NCI-H748 (cell line): ENCODE measurements around the gene C1QTNF6.
"Not testable (repeated sequence)": the region's sequence is repeated elsewhere in the genome, so short reads cannot be mapped to it uniquely, and the experiment has no call there.

ENCODE experiments used
- DNase-seq: peaks from one replicate; lab custom pipeline; 2025; ENCODE audit not compliant: unreplicated experiment; lab: John Stamatoyannopoulos, UW

Gene C1QTNF6

GRCh38 chr22:37187891-37188761, at the start of gene C1QTNF6:
C1QTNF6 (minus strand) TSS chr22:37188247; CDS start chr22:37188213, 34 bp downstream.
- no peak for DNase-seq

- no peak for DNase-seq
These were observed 48.0 kb upstream of the C1QTNF6 start for GRCh38 chr22:37235897-37236607.

DNA sequence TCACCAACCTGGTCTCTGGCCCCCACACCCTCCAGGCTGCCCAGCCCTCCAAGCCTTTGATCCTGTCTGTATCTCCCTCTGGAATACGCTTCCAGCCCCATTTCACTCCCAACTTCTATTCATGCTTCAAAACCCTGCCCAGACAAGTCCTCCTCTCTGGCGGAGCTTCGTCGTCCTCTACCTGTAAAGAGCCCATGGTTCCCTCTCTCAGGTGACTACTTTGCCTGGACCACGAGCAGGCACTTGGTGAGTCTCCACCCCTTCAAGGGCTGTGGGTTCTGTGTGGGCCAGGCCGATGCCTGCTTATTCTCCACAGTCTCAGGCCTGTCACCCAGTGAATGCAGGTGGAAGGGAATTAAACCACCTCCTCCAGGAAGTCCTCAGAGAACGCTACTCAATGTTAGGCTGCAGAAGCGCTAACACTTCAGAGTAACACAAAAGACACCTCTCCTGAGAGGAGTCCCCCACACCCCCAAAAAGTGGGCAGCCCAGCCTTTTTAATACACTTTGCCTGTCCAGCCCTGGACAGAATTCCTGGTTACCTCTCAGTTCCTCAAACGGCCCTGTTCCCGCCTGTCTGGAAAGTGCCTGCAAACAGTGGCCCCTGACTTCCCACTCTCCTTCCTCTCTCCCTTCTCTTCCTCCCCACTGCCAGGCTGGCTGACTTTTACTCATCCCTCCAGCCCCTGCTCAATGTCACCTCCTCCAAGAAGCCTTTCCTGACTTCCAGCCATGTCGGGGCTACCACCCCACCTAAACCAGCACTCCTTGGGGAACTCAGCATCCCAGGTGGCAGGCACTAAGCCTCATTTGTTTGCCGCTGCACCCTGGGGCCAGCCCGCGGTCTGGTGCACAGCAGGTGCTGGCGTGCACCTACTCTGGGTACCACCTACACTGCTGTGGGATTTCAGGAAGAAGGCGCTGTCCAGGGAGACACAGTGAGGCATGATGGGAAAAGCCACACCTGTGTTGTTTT, 47.0 kb upstream of the C1QTNF6 start:
- DNase-seq, result no peak

GRCh38 chr22:37233751-37234631, 45.9 kb upstream of the C1QTNF6 start:
- no peak for DNase-seq

DNA sequence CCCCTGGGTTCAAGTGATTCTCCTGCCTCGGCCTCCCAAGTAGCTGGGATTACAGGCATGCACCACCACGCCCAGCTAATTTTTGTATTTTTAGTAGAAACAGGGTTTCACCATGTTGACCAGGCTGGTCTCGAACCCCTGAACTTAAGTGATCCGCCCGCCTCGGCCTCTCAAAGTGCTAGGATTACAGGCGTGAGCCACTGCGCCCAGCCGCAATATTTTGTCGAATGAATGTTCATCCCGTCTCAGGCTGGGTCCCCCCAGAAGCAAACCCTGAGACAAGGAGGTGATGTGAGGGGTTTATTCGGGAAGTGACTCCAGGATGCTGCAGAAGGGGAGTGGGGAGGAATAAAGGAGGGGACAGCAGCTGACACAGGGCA, 45.3 kb upstream of the C1QTNF6 start:
- DNase-seq, result not testable (repeated sequence)

GRCh38 chr22:37232140-37232998, 44.3 kb upstream of the C1QTNF6 start:
- no peak for DNase-seq

DNA sequence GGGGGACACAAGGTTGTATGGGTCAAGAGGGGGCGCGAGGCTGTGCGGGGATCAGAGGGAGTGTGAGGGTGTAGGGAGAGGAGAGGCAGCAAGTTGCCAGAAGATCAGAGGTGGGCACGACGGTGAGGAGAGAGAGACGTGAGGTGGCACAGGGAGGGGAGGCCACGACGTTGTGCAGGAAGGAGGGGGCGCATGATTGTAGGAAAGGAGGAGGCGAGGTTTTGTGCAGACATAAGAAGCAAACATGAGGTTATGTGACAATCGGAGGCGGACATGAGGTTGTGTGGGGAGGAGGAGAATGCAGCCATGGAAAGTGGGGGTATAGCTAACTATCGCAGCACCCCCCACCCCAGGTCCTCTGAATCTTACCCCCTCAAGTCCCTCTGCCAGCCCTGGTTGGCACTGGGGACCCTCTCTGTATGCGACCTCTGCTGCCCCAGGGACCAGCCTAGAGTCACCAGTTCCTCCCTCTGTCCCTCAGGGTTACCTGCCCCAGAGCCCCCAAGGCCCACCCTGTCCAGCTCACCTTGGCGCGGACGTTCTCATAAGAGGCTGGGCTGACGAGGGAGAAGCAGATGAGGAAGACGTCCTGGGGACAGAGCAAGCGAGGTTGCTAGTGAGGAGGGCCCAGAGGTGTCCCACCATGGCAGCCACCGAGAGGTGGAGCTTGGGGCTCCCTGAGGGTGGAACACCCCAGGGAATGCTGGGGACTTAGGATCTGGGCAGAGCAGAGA, 43.5 kb upstream of the C1QTNF6 start:
- no peak for DNase-seq

DNA sequence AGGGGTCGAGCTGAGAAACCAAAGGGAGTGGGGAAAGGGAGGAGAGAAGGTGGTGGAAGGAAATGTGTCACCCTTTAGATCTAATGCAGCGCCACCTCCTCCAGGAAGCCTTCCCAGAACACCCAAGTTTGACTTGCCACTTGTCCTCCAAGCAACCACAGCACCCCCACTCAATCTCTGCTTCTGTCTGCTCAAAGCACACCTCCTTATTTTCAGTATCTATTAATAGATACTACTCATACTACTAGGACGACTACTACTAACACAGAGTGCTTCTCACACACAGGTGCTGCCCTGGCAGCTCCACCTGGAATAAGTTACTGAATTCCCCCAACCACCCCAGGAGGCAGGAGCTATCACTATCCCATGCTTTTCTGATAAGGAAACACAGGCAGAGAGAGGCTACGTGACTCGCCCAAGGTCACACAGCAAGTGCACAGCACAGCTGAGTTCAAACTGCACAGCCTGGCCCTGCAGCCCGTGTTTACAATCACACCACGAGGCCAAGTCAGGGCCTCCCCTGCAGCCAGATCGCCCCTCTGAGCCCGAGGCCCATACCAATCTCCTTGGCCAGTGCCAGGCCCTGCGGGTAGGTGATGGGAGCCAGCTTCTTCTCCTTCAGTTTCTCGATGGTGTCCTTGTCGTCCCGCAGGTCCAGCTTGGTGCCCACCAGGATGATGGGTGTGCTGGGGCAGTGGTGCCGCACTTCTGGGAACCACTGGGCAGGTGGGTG, 42.8 kb upstream of the C1QTNF6 start:
- DNase-seq, result no peak

DNA sequence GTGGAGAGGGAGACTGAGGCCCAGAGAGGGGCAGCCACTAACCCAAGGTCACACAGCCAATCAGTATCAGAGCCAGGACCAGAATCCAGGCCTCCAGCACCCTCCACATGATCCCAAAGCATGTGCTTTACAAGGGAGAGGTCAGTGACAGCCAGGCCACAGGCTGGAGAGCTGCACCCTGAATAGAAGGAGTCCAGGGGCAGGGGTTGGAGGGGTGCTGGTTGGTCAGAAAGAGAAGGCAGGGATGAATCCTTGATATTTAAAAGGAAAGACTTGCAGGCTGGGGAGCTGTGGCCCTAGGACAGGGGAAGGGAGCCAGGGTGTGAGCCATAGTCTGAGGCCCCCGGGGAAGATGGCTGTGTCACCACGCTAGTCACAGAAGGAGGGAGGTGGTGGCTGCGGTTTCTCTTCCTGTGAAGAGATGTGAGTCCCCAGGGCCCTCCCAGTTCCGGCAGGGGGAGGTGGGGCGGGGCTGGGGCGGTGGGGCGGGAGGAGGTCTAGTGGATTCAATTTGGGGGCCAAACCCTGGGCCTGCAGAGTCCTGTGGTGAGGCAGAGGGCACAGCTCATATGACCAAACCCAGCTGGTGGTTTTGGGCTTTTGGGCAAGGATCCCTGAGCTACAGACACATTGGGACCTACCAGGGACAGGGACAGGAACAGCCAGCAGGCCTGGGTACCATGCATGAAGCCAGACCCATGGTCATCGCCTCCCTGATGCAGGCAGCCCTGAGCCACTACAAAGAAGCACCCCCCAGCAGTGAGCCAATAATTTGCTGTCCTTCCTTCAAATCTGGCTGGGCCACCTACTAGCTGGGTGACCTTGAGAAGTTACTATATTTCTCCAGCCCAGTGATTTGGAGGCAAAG, 42.0 kb upstream of the C1QTNF6 start:
- DNase-seq, result no peak

GRCh38 chr22:37229012-37229804, 41.2 kb upstream of the C1QTNF6 start:
- no peak for DNase-seq

GRCh38 chr22:37228106-37229011, 40.3 kb upstream of the C1QTNF6 start:
- no peak for DNase-seq

GRCh38 chr22:37226514-37226913, 38.5 kb upstream of the C1QTNF6 start:
- DNase-seq, result no peak

- no peak for DNase-seq
These were observed 38.0 kb upstream of the C1QTNF6 start for GRCh38 chr22:37226087-37226486.

DNA sequence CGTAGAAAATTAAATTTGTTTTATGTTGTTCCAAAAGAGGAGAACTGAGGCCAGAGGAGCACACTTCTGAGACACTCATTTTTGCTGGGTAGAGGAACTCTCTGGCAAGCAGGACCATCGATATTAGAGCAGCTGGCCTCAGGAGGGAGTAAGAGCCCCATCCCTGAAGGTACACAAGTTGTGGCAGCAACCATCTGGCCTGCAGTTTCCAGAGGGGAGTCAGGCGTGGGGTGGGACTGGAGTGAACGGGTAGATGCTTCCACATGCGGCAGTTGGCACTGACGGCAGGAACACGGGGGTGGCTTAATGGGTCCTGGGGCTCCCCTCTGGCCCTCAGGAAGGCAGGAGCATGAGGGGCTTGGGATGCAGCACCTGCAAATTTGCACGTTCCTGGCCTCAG, 37.4 kb upstream of the C1QTNF6 start:
- peak; percentile 4 for DNase-seq

- no peak for DNase-seq
These were observed 36.8 kb upstream of the C1QTNF6 start for GRCh38 chr22:37224757-37225420.
